A549 (cell line): ENCODE measurements around the gene HLTF. TPM values are rescaled to one million over a fixed set of nuclear protein-coding genes. Genes with fewer than 3 reads are reported as not detected.

Source experiments
- ATAC-seq, 2 experiments: fragments of 200-7000 bp in 1 of 2; fragments of >200 bp in 1 of 2; cut with Nextera tagmentation in 1 of 2; cut with Tn5 transposase in 1 of 2; 3 replicates each; pipeline versions ENCODE4 v1.8.0 to v1.9.1; 2018 to 2020; ENCODE audit warnings: mild to moderate bottlenecking in 1 of 2, moderate library complexity in 1 of 2
- CTCF ChIA-PET: fragments of 300-600 bp; sonication (Branson Sonifier 250); formaldehyde crosslinking; extraction: SDS; loops from one replicate; lab custom pipeline; 2021; ENCODE audit warnings: antibody characterized with exemption, inconsistent platforms; lab: Yijun Ruan, JAX
- POLR2A ChIA-PET: fragments of 350-600 bp; formaldehyde crosslinking; extraction: SDS; loops from one replicate; lab custom pipeline; 2021; ENCODE audit warnings: antibody characterized with exemption, inconsistent platforms; lab: Yijun Ruan, JAX
- DNase-seq, 2 experiments: peaks; one replicate each; pipeline versions ENCODE4 v3.0.0 to v3.0.0-alpha.2; 2011 to 2016; ENCODE audit warnings: low read depth in 1 of 2, low spot score in 1 of 2
- FAIRE-seq: peaks from 2 replicates; lab custom pipeline; 2011; peaks lifted over from hg19 to GRCh38; lab: Jason Lieb, UNC
- H3K27ac ChIP-seq, 2 experiments: fragments of >200 bp; sonication (Bioruptor Twin); formaldehyde crosslinking; 3 replicates each; pipeline ENCODE4 v1.5.1; 2016 to 2017
- H3K4me1 ChIP-seq: fragments of >200 bp; sonication (Bioruptor Twin); formaldehyde crosslinking; 3 replicates; pipeline ENCODE4 v1.6.1; 2016
- H3K4me2 ChIP-seq: fragments of >200 bp; sonication (Bioruptor Twin); formaldehyde crosslinking; 3 replicates; pipeline ENCODE4 v1.6.1; 2016
- H3K4me3 ChIP-seq: fragments of >200 bp; sonication (Bioruptor Twin); formaldehyde crosslinking; 3 replicates; pipeline ENCODE4 v1.5.1; 2016
- H3K9me3 ChIP-seq: fragments of >200 bp; sonication (Bioruptor Twin); formaldehyde crosslinking; 3 replicates; pipeline ENCODE4 v1.6.1; 2016
- ATOH8 ChIP-seq: fragments of 250-450 bp; sonication (Bioruptor Pico); IDR thresholded peaks from 2 replicates; pipeline ENCODE4 v1.5.0; 2020; ENCODE audit warnings: low read depth, mild to moderate bottlenecking, moderate library complexity
- BCL3 ChIP-seq: fragments of >200 bp; sonication (Bioruptor Twin); formaldehyde crosslinking; IDR thresholded peaks from 3 replicates; pipeline ENCODE4 v1.6.1; 2016
- EHF ChIP-seq: fragments of 250-450 bp; sonication (Bioruptor Pico); IDR thresholded peaks from 2 replicates; pipeline ENCODE4 v1.5.0; 2020; ENCODE audit warnings: mild to moderate bottlenecking
- FOSB ChIP-seq: fragments of 250-450 bp; sonication (Bioruptor Pico); IDR thresholded peaks from 2 replicates; pipeline ENCODE4 v1.5.0; 2020; ENCODE audit warnings: mild to moderate bottlenecking, moderate library complexity
- FOSL2 ChIP-seq, 2 experiments: fragments of 450-650 bp in 1 of 2; fragments of >200 bp in 1 of 2; sonication (Bioruptor Twin) in 1 of 2; formaldehyde crosslinking; IDR thresholded peaks; 2 replicates each; pipeline versions ENCODE4 v1.5.0 to v1.6.1; 2016 to 2020; ENCODE audit warnings: mild to moderate bottlenecking in 1 of 2, moderate library complexity in 1 of 2
- GATA3 ChIP-seq: IDR thresholded peaks from 2 replicates; pipeline ENCODE4 v1.6.1; 2012; ENCODE audit warnings: borderline replicate concordance
- HEYL ChIP-seq: fragments of 250-450 bp; sonication (Bioruptor Pico); IDR thresholded peaks from 2 replicates; pipeline ENCODE4 v1.8.0; 2021; ENCODE audit warnings: mild to moderate bottlenecking, moderate library complexity
- JUN ChIP-seq, 2 experiments: fragments of >200 bp; sonication (Bioruptor Twin); formaldehyde crosslinking; IDR thresholded peaks; 2 replicates in 1 of 2; 3 replicates in 1 of 2; pipeline ENCODE4 v1.6.1; 2016 to 2017
- MAX ChIP-seq: IDR thresholded peaks from 2 replicates; pipeline ENCODE4 v1.6.1; 2012
- MYC ChIP-seq: IDR thresholded peaks from 2 replicates; pipeline ENCODE4 v1.6.1; 2012; ENCODE audit warnings: mild to moderate bottlenecking, inconsistent platforms, low read length, improper control_type of control experiment, borderline replicate concordance
- NFE2L2 ChIP-seq: fragments of 150-350 bp; conservative IDR thresholded peaks from 2 replicates; pipeline ENCODE4 v1.6.1; 2014; ENCODE audit warnings: low read length
- NPAS2 ChIP-seq: fragments of 250-450 bp; sonication (Bioruptor Pico); IDR thresholded peaks from 2 replicates; pipeline ENCODE4 v1.8.0; 2022; ENCODE audit warnings: mild to moderate bottlenecking, moderate library complexity, borderline replicate concordance
- NR3C1 ChIP-seq: fragments of >200 bp; sonication (Bioruptor Twin); formaldehyde crosslinking; IDR thresholded peaks from 3 replicates; pipeline ENCODE4 v1.6.1; 2017
- PBX3 ChIP-seq: IDR thresholded peaks from 2 replicates; pipeline ENCODE4 v1.6.1; 2012
- RCOR1 ChIP-seq: fragments of 150-350 bp; IDR thresholded peaks from 2 replicates; pipeline ENCODE4 v1.6.1; 2014; ENCODE audit warnings: antibody characterized with exemption, low read length, low read depth
- REST ChIP-seq: fragments of 200-600 bp; sonication (generic); IDR thresholded peaks from 2 replicates; pipeline ENCODE4 v1.6.1; 2016; ENCODE audit warnings: antibody characterized with exemption, mild to moderate bottlenecking, moderate library complexity
- RFX5 ChIP-seq: fragments of 450-650 bp; IDR thresholded peaks from 2 replicates; pipeline ENCODE4 v1.7.1; 2014; ENCODE audit warnings: antibody characterized with exemption, mild to moderate bottlenecking, moderate library complexity
- RNF2 ChIP-seq: fragments of 200-600 bp; sonication (generic); IDR thresholded peaks from 2 replicates; pipeline ENCODE4 v1.6.1; 2016; ENCODE audit warnings: low read depth, mild to moderate bottlenecking, antibody characterized with exemption, moderate library complexity, borderline replicate concordance
- SREBF2 ChIP-seq: fragments of 450-650 bp; IDR thresholded peaks from 2 replicates; pipeline ENCODE4 v1.6.1; 2014; ENCODE audit warnings: mild to moderate bottlenecking, moderate library complexity
- ZFP36 ChIP-seq: fragments of 450-650 bp; IDR thresholded peaks from 2 replicates; pipeline ENCODE4 v1.6.1; 2014; ENCODE audit warnings: borderline replicate concordance; ENCODE audit not compliant: partially characterized antibody
- ZSCAN20 ChIP-seq: fragments of 250-450 bp; sonication (Bioruptor Pico); IDR thresholded peaks from 2 replicates; pipeline ENCODE4 v1.8.0; 2022; ENCODE audit warnings: mild to moderate bottlenecking, moderate library complexity
- WGBS: methylation state at CpG from one replicate; pipeline ENCODE4 v1.1.6; 2017; ENCODE audit errors: missing lambda C conversion rate; 5-methylcytosine and 5-hydroxymethylcytosine counted together
- polyA plus RNA-seq, 4 experiments: library from polyadenylated mRNA; depleted of rRNA in 3 of 4; stranded (reverse); fragments of >200 nt; fragmentation: RNase III in 1 of 4; extraction: RNeasy Plus Mini Kit Qiagen cat#74134 plus additional on column Dnase treatment in 1 of 4; gene quantifications; 2 replicates in 3 of 4; 3 replicates in 1 of 4; pipeline ENCODE4 v1.2.3, GENCODE V29; 2011 to 2017

HLTF gene
- polyA plus RNA-seq, 2 of the 4 experiments (the other 2 are of a cell fraction) = 26.7 to 61.6 TPM

- no peak for DNase-seq
- Histone ChIP-seq H3K27ac (no peak overlapping the region), H3K4me2 (no peak overlapping the region), H3K9me3 (peaks cover 13% of the 10 kb centered on the region), H3K4me3 (no peak overlapping the region), H3K4me1 (no peaks in the 10 kb centered on the region)
- WGBS = 90% methylated on average over 4 of the region's 4 CpGs
- ChIA-PET CTCF (interaction anchor here (0.7 kb wide), 1 partner anchor 95 kb away, joined by 3 read pairs; no protein-coding TSS in a partner anchor), POLR2A (no interaction called here)
- ATAC-seq = no peak
- FAIRE-seq = no peak
- TF ChIP-seq FOSL2 (IDR thresholded peaks at IDR 0.05) (no peak), FOSL2 (CRISPR knock-in tag; IDR thresholded peaks at IDR 0.05) (no peak), ATOH8 (CRISPR knock-in tag) (no peak), RNF2 (no peak), RCOR1 (no peak)
Observed at GRCh38 chr3:149020839-149021252, 65.5 kb downstream of the HLTF start.

- Histone ChIP-seq H3K27ac (no peak overlapping the region), H3K9me3 (peaks cover 10% of the 10 kb centered on the region), H3K4me3 (no peak overlapping the region), H3K4me1 (no peaks in the 10 kb centered on the region), H3K4me2 (no peak overlapping the region)
- ATAC-seq (no peak), DNase-seq (no peak), FAIRE-seq (no peak)
- WGBS = 91% methylated on average over 3 of the region's 3 CpGs
- no peak for TF ChIP-seq SREBF2
- no peak for TF ChIP-seq ZSCAN20 (CRISPR knock-in tag)
- no peak for TF ChIP-seq RFX5
- no peak for TF ChIP-seq PBX3
- no peak for TF ChIP-seq REST
- TF ChIP-seq NFE2L2 = no peak
- no peak for TF ChIP-seq MAX
- no peak for TF ChIP-seq GATA3
- TF ChIP-seq FOSB (CRISPR knock-in tag) = no peak
- no peak for TF ChIP-seq EHF
- TF ChIP-seq ZFP36 = no peak
- no peak for TF ChIP-seq NPAS2 (CRISPR knock-in tag)
- no peak for TF ChIP-seq NR3C1
- ChIA-PET CTCF (interaction anchor here (1.6 kb wide), 1 partner anchor 65 kb away, joined by 6 read pairs; no protein-coding TSS in a partner anchor), POLR2A (no interaction called here)
Observed at GRCh38 chr3:149020196-149020838, 66.0 kb downstream of the HLTF start.

GRCh38 chr3:149019580-149019979, 66.8 kb downstream of the HLTF start:
- H3K4me1 ChIP-seq = no peaks in the 10 kb centered on the region
- no peak; a peak in 1 of 6 replicates for ATAC-seq
- WGBS = 88% methylated on average over 4 of the region's 4 CpGs
- TF ChIP-seq HEYL = no peak
- no peak for TF ChIP-seq GATA3
- no peak for TF ChIP-seq ZFP36
- TF ChIP-seq BCL3 = no peak
- no peak for TF ChIP-seq JUN (IDR thresholded peaks at IDR 0.05)
- TF ChIP-seq MYC = no peak
- H3K9me3 ChIP-seq = peaks cover 2% of the 10 kb centered on the region
- no peak for DNase-seq
- no peak overlapping the region for H3K4me2 ChIP-seq
- POLR2A ChIA-PET = no interaction called here
- FAIRE-seq = no peak
- H3K4me3 ChIP-seq = no peak overlapping the region
- H3K27ac ChIP-seq = no peak overlapping the region
- CTCF ChIA-PET = interaction anchor here (1.6 kb wide), 1 partner anchor 64 kb away, joined by 6 read pairs; no protein-coding TSS in a partner anchor
